H1 (cell line): ENCODE results near the gene KCNG3. TPM values are rescaled to one million over a fixed set of nuclear protein-coding genes. Genes with fewer than 3 reads are reported as not detected.

Source experiments
- CTCF ChIA-PET: fragments of 300-600 bp; sonication (Branson Sonifier 250); formaldehyde crosslinking; loops from one replicate; lab custom pipeline; 2021; ENCODE audit not compliant: partially characterized antibody; lab: Charles Lee
- POLR2A ChIA-PET: fragments of 300-600 bp; sonication (Branson Sonifier 250); formaldehyde crosslinking; loops from one replicate; lab custom pipeline; 2021; ENCODE audit warnings: inconsistent platforms; ENCODE audit not compliant: partially characterized antibody; lab: Charles Lee
- DNase-seq, 2 experiments: peaks; one replicate each; pipeline versions ENCODE4 v3.0.0 to v3.0.0-alpha.2; 2010 to 2022; ENCODE audit warnings: low spot score in 2 of 2, low read depth in 1 of 2, mixed read lengths in 1 of 2
- FAIRE-seq: peaks from 2 replicates; lab custom pipeline; 2011; peaks lifted over from hg19 to GRCh38; lab: Jason Lieb, UNC
- H2AFZ ChIP-seq: 2 replicates; pipeline ENCODE4 v1.8.1; 2012; ENCODE audit warnings: low read length, inconsistent platforms
- H2AK5ac ChIP-seq: 2 replicates; pipeline ENCODE4 v1.6.1; 2013; ENCODE audit warnings: low read depth, low read length
- H2BK120ac ChIP-seq: replicated peaks from 2 replicates; pipeline ENCODE3; 2013; ENCODE audit warnings: low read depth, low read length, inconsistent platforms
- H2BK12ac ChIP-seq: 2 replicates; pipeline ENCODE4 v1.6.1; 2013; ENCODE audit warnings: low read depth, low read length
- H2BK15ac ChIP-seq: 2 replicates; pipeline ENCODE4 v1.6.1; 2013; ENCODE audit warnings: low read length
- H2BK20ac ChIP-seq: 2 replicates; pipeline ENCODE4 v1.6.1; 2013; ENCODE audit warnings: low read length
- H2BK5ac ChIP-seq: 2 replicates; pipeline ENCODE4 v1.6.1; 2013; ENCODE audit warnings: low read depth, low read length
- H3K14ac ChIP-seq: 2 replicates; pipeline ENCODE4 v1.6.1; 2013; ENCODE audit warnings: inconsistent platforms; ENCODE audit not compliant: insufficient read length
- H3K18ac ChIP-seq: 2 replicates; pipeline ENCODE4 v1.6.1; 2013; ENCODE audit warnings: low read length; ENCODE audit errors: extremely low read depth
- H3K23ac ChIP-seq: 2 replicates; pipeline ENCODE4 v1.6.1; 2013; ENCODE audit warnings: inconsistent platforms; ENCODE audit not compliant: insufficient read length
- H3K23me2 ChIP-seq: 2 replicates; pipeline ENCODE4 v1.6.1; 2013; ENCODE audit warnings: low read depth, low read length
- H3K27ac ChIP-seq: 2 replicates; pipeline ENCODE4 v1.6.1; 2011; ENCODE audit warnings: low read depth, low read length, inconsistent platforms
- H3K27me3 ChIP-seq, 4 experiments: replicated peaks in 1 of 4; 1 replicate in 1 of 4; 2 replicates in 3 of 4; pipeline versions ENCODE4 v1.6.1 to v1.8.1; 2011 to 2013; ENCODE audit warnings: low read length in 3 of 4, mild to moderate bottlenecking in 3 of 4, inconsistent platforms in 2 of 4, mixed read lengths in 2 of 4, moderate library complexity in 1 of 4; ENCODE audit not compliant: control insufficient read depth in 3 of 4, insufficient read depth in 3 of 4; ENCODE audit errors: extremely low read depth in 1 of 4
- H3K36me3 ChIP-seq, 4 experiments: 2 replicates each; pipeline versions ENCODE4 v1.6.1 to v1.8.1; 2011 to 2013; ENCODE audit warnings: mild to moderate bottlenecking in 4 of 4, low read length in 3 of 4, moderate library complexity in 2 of 4, control low read depth in 1 of 4, inconsistent platforms in 1 of 4; ENCODE audit not compliant: insufficient read depth in 4 of 4, control insufficient read depth in 2 of 4
- H3K4ac ChIP-seq: replicated peaks from 2 replicates; pipeline ENCODE3; 2013; ENCODE audit warnings: low read length, low read depth, mixed read lengths, inconsistent platforms; ENCODE audit not compliant: insufficient read length
- H3K4me1 ChIP-seq, 4 experiments: replicated peaks in 1 of 4; 1 replicate in 1 of 4; 2 replicates in 3 of 4; pipeline versions ENCODE4 v1.6.1 to v1.8.1; 2011 to 2013; ENCODE audit warnings: low read length in 3 of 4, inconsistent platforms in 2 of 4, mixed read lengths in 1 of 4; ENCODE audit not compliant: insufficient read depth in 4 of 4, control insufficient read depth in 3 of 4
- H3K4me2 ChIP-seq, 2 experiments: 2 replicates each; pipeline versions ENCODE4 v1.6.1 to v1.8.1; 2011 to 2013; ENCODE audit warnings: low read depth in 2 of 2, low read length in 2 of 2, control low read depth in 1 of 2, inconsistent platforms in 1 of 2, mild to moderate bottlenecking in 1 of 2; ENCODE audit not compliant: insufficient read depth in 1 of 2
- H3K4me3 ChIP-seq, 4 experiments: fragments of 200-600, 300-600 bp in 1 of 4; sonication (generic), shearing (Covaris generic), sonication (Bioruptor Twin) in 1 of 4; 2 replicates each; pipeline versions ENCODE4 v1.5.1 to v1.8.1; 2011 to 2016; ENCODE audit warnings: low read length in 4 of 4, low read depth in 3 of 4, control low read depth in 2 of 4, inconsistent platforms in 2 of 4, mild to moderate bottlenecking in 2 of 4, mixed read lengths in 1 of 4, moderate library complexity in 1 of 4; ENCODE audit not compliant: insufficient read depth in 2 of 4; ENCODE audit errors: extremely low read depth in 1 of 4
- H3K56ac ChIP-seq: replicated peaks from 2 replicates; pipeline ENCODE3; 2013; ENCODE audit warnings: low read depth, mild to moderate bottlenecking, mixed read lengths, low read length, inconsistent platforms; ENCODE audit not compliant: insufficient read length
- H3K79me1 ChIP-seq: 2 replicates; pipeline ENCODE4 v1.6.1; 2013; ENCODE audit warnings: low read depth, low read length, control low read depth
- H3K79me2 ChIP-seq, 2 experiments: 2 replicates each; pipeline versions ENCODE4 v1.6.1 to v1.8.1; 2012 to 2013; ENCODE audit warnings: low read length in 2 of 2, mild to moderate bottlenecking in 2 of 2, inconsistent platforms in 1 of 2; ENCODE audit not compliant: insufficient read depth in 2 of 2, control insufficient read depth in 1 of 2
- H3K9ac ChIP-seq, 4 experiments: replicated peaks in 1 of 4; 1 replicate in 1 of 4; 2 replicates in 3 of 4; pipeline versions ENCODE4 v1.6.1 to v1.8.1; 2011 to 2013; ENCODE audit warnings: low read depth in 3 of 4, low read length in 3 of 4, control low read depth in 2 of 4, mild to moderate bottlenecking in 2 of 4, moderate library complexity in 2 of 4, inconsistent platforms in 1 of 4; ENCODE audit errors: extremely low read depth in 1 of 4
- H3K9me3 ChIP-seq, 2 experiments: 2 replicates each; pipeline versions ENCODE4 v1.6.1 to v1.8.1; 2012 to 2013; ENCODE audit warnings: mild to moderate bottlenecking in 2 of 2, moderate library complexity in 2 of 2, control low read depth in 1 of 2, inconsistent platforms in 1 of 2, low read depth in 1 of 2, low read length in 1 of 2, mixed read lengths in 1 of 2; ENCODE audit not compliant: insufficient read depth in 2 of 2
- H4K20me1 ChIP-seq, 2 experiments: replicated peaks in 1 of 2; 2 replicates each; pipeline versions ENCODE3 to v1.8.1; 2011 to 2013; ENCODE audit warnings: inconsistent platforms in 2 of 2, low read length in 2 of 2, mild to moderate bottlenecking in 1 of 2; ENCODE audit not compliant: insufficient read depth in 2 of 2, control insufficient read depth in 1 of 2
- H4K5ac ChIP-seq: 2 replicates; pipeline ENCODE4 v1.6.1; 2013; ENCODE audit warnings: low read length, low read depth, mixed read lengths, inconsistent platforms; ENCODE audit not compliant: insufficient read length
- H4K8ac ChIP-seq: 2 replicates; pipeline ENCODE4 v1.8.0; 2013; ENCODE audit warnings: mild to moderate bottlenecking, moderate library complexity, low read length, inconsistent platforms; ENCODE audit not compliant: insufficient read depth; ENCODE audit errors: extremely low read depth
- H4K91ac ChIP-seq: replicated peaks from 2 replicates; pipeline ENCODE3; 2013; ENCODE audit warnings: low read length, mixed read lengths, inconsistent platforms; ENCODE audit not compliant: insufficient read length
- HDAC6 ChIP-seq: IDR thresholded peaks from one replicate; pipeline ENCODE4 v1.7.1; 2012; ENCODE audit warnings: low read depth, mild to moderate bottlenecking, inconsistent platforms, low read length, moderate library complexity
- RFX5 ChIP-seq: IDR thresholded peaks from 2 replicates; pipeline ENCODE4 v1.6.1; 2011; ENCODE audit warnings: low read depth, low read length, improper control_type of control experiment, borderline replicate concordance
- RXRA ChIP-seq: IDR thresholded peaks from 2 replicates; pipeline ENCODE4 v1.6.1; 2011; ENCODE audit warnings: low read depth, mild to moderate bottlenecking, low read length, moderate library complexity; ENCODE audit not compliant: insufficient read depth
- TBP ChIP-seq: IDR thresholded peaks from 2 replicates; pipeline ENCODE4 v1.6.1; 2011; ENCODE audit warnings: low read depth, low read length, improper control_type of control experiment
- YY1 ChIP-seq: IDR thresholded peaks from 2 replicates; pipeline ENCODE4 v1.6.1; 2011; ENCODE audit warnings: low read depth, mild to moderate bottlenecking, low read length
- WGBS, 2 experiments: shearing (Covaris generic) in 1 of 2; methylation state at CpG; one replicate each; pipeline versions ENCODE4 v1.1.6 to v1.1.7; 2013 to 2015; ENCODE audit warnings: low lambda C conversion rate in 2 of 2, mixed read lengths in 2 of 2, inconsistent platforms in 1 of 2, low coverage in 1 of 2, missing lambda C conversion rate in 1 of 2; ENCODE audit not compliant: insufficient replicate concordance in 2 of 2, insufficient coverage in 1 of 2, insufficient read length in 1 of 2; ENCODE audit errors: extremely low coverage in 1 of 2, missing lambda C conversion rate in 1 of 2; 5-methylcytosine and 5-hydroxymethylcytosine counted together
- polyA plus RNA-seq, 7 experiments: library from polyadenylated mRNA; depleted of rRNA in 3 of 7; stranded (reverse) in 5 of 7; unstranded in 2 of 7; fragments of >200 nt in 5 of 7; fragments of 200-250 nt in 2 of 7; gene quantifications; 1 replicate in 5 of 7; 2 replicates in 1 of 7; 4 replicates in 1 of 7; pipeline versions ENCODE4 v1.2.1 to v1.2.3, GENCODE V29; 2011 to 2013; ENCODE audit warnings: missing spikeins in 2 of 7, mixed read lengths in 2 of 7
- total RNA-seq: library from RNA; stranded (reverse); fragmentation: NEBNext Ultra II Directional; extraction: Animal tissue kit (Norgen Biotek cat#: 25700); gene quantifications from 2 replicates; pipeline ENCODE4 v1.2.1, GENCODE V29; 2021
- TF ChIP-seq, protein P1 (sequence below): IDR thresholded peaks from 2 replicates; pipeline ENCODE4 v1.6.1; 2012; ENCODE audit warnings: inconsistent platforms
- TF ChIP-seq, protein P2 (sequence below): IDR thresholded peaks from 2 replicates; pipeline ENCODE4 v1.6.1; 2011; ENCODE audit warnings: low read length, improper control_type of control experiment

The KCNG3 gene
- total and polyA plus RNA-seq, 2 of the 8 experiments (the other 6 are each of a cell fraction or from before 2014, with no cell fraction given): 8.1 to 21.3 TPM

DNA sequence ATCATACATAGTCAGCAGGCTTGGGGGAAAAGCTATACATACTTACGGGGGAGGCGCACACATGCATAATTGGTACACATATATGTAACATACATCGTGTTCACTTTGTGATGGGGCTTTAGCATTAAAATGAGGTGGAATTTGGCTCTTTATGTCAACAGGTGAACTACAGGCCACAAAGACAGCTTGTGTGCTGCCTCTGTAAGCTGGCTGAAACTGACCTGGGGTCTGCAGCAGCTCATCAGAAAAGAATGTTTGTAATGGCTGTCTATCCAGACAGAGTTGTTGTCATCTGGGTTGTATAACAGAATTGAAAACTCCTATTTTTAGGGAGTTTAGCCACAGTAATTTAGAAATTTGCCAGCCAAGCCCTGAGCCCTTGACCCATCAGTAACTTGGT is 4.7 kb upstream of the KCNG3 start:
- Histone ChIP-seq H2BK5ac (no peak overlapping the region), H3K79me2 (peaks cover 0 to 11% of the 10 kb centered on the region in 2 experiments; a peak in 3 of 4 replicates), H3K4ac (no peak overlapping the region), H2BK15ac (peak overlapping the region; percentile 89), H4K8ac (no peak overlapping the region), H2BK120ac (no peak overlapping the region), H3K79me1 (no peaks in the 10 kb centered on the region), H3K23ac (no peak overlapping the region), H3K4me1 (peaks cover 2 to 9% (median 5%) of the 10 kb centered on the region in 4 experiments; a peak in 4 of 7 replicates), H3K36me3 (no peaks in the 10 kb centered on the region), H3K4me3 (no peak overlapping the region), H3K9me3 (no peaks in the 10 kb centered on the region), H3K27ac (no peak overlapping the region), H3K18ac (no peak overlapping the region), H4K5ac (no peak overlapping the region), H3K4me2 (no peak overlapping the region; a peak in 1 of 4 replicates), H2AK5ac (no peak overlapping the region), H3K56ac (no peak overlapping the region), H3K9ac (no peak overlapping the region), H4K20me1 (no peaks in the 10 kb centered on the region), H2BK20ac (no peak overlapping the region), H3K23me2 (peaks cover 13% of the 10 kb centered on the region), H4K91ac (no peak overlapping the region), H3K27me3 (no peaks in the 10 kb centered on the region), H3K14ac (no peak overlapping the region), H2BK12ac (no peak overlapping the region; the same call in 1 of the 2 replicates), H2AFZ (no peak overlapping the region)
- FAIRE-seq: no peak
- DNase-seq: no peak
- ChIA-PET CTCF (interaction anchor here (0.7 to 4.2 kb wide), 11 partner anchors 8 to 165 kb away, joined by 3 to 25 read pairs (median 4); no protein-coding TSS in a partner anchor), POLR2A (interaction anchor here (0.7 to 1.5 kb wide), 3 partner anchors 48 to 128 kb away, joined by 3 to 6 read pairs (median 3); no protein-coding TSS in a partner anchor)
- TF ChIP-seq HDAC6 (no peak), RFX5 (no peak), RXRA (peak; percentile 67; the same call in 1 of the 2 replicates), YY1 (no peak), TBP (no peak)
- TF ChIP-seq, protein P1, sequence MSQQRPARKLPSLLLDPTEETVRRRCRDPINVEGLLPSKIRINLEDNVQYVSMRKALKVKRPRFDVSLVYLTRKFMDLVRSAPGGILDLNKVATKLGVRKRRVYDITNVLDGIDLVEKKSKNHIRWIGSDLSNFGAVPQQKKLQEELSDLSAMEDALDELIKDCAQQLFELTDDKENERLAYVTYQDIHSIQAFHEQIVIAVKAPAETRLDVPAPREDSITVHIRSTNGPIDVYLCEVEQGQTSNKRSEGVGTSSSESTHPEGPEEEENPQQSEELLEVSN: no peak
- TF ChIP-seq, protein P2, sequence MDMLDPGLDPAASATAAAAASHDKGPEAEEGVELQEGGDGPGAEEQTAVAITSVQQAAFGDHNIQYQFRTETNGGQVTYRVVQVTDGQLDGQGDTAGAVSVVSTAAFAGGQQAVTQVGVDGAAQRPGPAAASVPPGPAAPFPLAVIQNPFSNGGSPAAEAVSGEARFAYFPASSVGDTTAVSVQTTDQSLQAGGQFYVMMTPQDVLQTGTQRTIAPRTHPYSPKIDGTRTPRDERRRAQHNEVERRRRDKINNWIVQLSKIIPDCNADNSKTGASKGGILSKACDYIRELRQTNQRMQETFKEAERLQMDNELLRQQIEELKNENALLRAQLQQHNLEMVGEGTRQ: no peak
- WGBS, 2 experiments: 90% methylated on average over 3 of the region's 3 CpGs; no CpG with 5 or more reads in 1 of the 2 experiments
